KOPT-K1 (cell line): ENCODE measurements around the gene AXDND1.
"Not testable (repeated sequence)": the region's sequence is repeated elsewhere in the genome, so short reads cannot be mapped to it uniquely, and the experiment has no call there.

Experiments used
- H3K27ac ChIP-seq: fragments of 200-600 bp; sonication (generic); 2 replicates; pipeline ENCODE4 v1.5.1; 2016; ENCODE audit warnings: antibody characterized with exemption, mild to moderate bottlenecking, low read depth, low read length; ENCODE audit not compliant: poor library complexity, severe bottlenecking
- H3K36me3 ChIP-seq: fragments of 200-600 bp; sonication (generic); 2 replicates; pipeline ENCODE4 v1.5.1; 2017; ENCODE audit warnings: antibody characterized with exemption, mild to moderate bottlenecking, low read length, moderate library complexity; ENCODE audit not compliant: insufficient read depth
- H3K9me3 ChIP-seq: fragments of 200-600 bp; sonication (generic); 2 replicates; pipeline ENCODE4 v1.5.1; 2017; ENCODE audit warnings: antibody characterized with exemption, low read length, mild to moderate bottlenecking; ENCODE audit not compliant: insufficient read depth, poor library complexity, severe bottlenecking

Gene AXDND1

GRCh38 chr1:179476484-179476883 is 110.7 kb downstream of the AXDND1 start:
- H3K9me3 ChIP-seq, result peaks cover 26% of the 10 kb centered on the region
- H3K36me3 ChIP-seq, result no peaks in the 10 kb centered on the region
- no peak overlapping the region for H3K27ac ChIP-seq

DNA sequence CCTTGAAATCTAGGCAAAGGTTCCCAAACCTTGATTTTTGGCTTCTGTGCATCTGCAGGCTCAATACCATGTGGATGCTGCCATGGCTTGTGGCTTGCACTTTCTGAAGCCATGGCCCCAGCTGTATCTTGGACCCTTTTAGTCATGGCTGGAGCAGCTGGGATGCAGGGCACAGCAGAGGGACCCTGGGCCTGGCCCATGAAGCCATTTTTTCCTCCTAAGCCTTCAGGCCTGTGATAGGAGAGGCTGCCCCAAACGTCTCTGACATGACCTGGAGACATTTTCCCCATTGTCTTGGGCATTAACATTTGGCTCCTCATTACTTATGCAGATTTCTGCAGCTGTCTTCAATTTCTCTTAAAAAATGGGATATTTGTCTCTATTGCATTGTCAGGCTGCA is 112.6 kb downstream of the AXDND1 start:
- no peaks in the 10 kb centered on the region for H3K36me3 ChIP-seq
- H3K27ac ChIP-seq, result no peak overlapping the region

DNA sequence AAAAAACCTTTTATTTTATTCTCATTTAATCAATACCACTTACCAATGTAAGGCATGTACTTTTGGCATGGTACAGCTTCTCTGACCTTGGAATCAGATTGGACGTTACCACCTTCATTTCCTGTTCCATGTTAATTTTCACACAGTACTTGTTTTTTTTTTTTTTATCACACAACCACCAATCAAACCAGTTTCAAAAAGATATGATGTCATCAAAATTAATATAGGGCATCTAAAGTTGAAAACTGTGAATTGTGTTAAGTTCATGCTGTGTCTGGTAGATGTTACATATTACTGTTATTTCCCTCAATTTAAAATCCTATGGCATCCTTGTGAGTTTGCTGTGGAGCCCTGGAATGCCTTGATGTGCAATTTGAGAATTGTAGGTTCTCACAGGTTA is 124.8 kb downstream of the AXDND1 start:
- Histone ChIP-seq H3K36me3 (no peaks in the 10 kb centered on the region), H3K27ac (no peak overlapping the region), H3K9me3 (no peaks in the 10 kb centered on the region)

More for the DNA sequence above, 112.6 kb downstream of the AXDND1 start:
- peaks cover 26% of the 10 kb centered on the region for H3K9me3 ChIP-seq

- H3K27ac ChIP-seq, result no peak overlapping the region
- no peaks in the 10 kb centered on the region for H3K36me3 ChIP-seq
- no peaks in the 10 kb centered on the region for H3K9me3 ChIP-seq
These were observed 127.6 kb downstream of the AXDND1 start for GRCh38 chr1:179493323-179493722.

DNA sequence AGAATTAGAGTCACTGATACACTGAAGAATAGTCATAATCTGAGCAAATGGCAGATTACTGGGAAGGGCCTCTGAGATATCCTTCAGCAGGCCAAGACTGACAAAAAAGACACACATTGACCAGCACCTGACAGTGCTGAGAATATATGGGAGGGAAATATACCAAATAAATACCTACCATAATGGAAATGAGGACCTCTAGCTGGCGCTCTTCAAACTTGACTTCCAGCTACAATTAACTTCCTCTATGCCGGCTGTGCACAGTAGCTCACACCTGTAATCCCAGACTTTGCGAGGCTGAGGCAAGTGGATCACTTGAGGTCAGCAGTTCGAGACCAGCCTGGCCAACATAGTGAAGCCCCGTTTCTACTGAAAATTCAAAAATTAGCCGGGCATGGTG is 140.4 kb downstream of the AXDND1 start:
- H3K9me3 ChIP-seq, result no peaks in the 10 kb centered on the region

GRCh38 chr1:179509384-179509783 is 143.6 kb downstream of the AXDND1 start:
- H3K9me3 ChIP-seq, result no peaks in the 10 kb centered on the region
- no peaks in the 10 kb centered on the region for H3K36me3 ChIP-seq
- no peak overlapping the region for H3K27ac ChIP-seq

More for the DNA sequence above, 140.4 kb downstream of the AXDND1 start:
- Histone ChIP-seq H3K36me3 (no peaks in the 10 kb centered on the region), H3K27ac (no peak overlapping the region)

DNA sequence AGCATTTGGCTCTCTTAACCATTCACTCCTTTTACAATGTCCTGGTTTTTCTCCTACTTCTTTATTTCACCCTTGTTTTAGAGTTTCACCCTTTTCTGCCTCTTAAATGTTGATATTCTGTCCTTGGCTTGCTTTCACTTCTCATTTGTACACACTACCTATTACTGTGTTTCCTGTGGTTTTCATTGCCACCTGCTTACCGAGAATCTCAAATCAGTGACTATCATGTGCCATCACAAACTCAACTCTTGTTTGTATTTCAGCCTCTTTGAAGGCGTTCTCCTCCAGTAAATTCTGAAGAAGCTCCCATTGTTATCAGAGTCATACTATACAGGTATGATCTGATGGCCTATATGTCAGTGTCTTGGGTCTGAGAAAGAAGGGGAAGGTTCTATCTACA is 144.3 kb downstream of the AXDND1 start:
- Histone ChIP-seq H3K27ac (no peak overlapping the region), H3K9me3 (no peaks in the 10 kb centered on the region), H3K36me3 (no peaks in the 10 kb centered on the region)

DNA sequence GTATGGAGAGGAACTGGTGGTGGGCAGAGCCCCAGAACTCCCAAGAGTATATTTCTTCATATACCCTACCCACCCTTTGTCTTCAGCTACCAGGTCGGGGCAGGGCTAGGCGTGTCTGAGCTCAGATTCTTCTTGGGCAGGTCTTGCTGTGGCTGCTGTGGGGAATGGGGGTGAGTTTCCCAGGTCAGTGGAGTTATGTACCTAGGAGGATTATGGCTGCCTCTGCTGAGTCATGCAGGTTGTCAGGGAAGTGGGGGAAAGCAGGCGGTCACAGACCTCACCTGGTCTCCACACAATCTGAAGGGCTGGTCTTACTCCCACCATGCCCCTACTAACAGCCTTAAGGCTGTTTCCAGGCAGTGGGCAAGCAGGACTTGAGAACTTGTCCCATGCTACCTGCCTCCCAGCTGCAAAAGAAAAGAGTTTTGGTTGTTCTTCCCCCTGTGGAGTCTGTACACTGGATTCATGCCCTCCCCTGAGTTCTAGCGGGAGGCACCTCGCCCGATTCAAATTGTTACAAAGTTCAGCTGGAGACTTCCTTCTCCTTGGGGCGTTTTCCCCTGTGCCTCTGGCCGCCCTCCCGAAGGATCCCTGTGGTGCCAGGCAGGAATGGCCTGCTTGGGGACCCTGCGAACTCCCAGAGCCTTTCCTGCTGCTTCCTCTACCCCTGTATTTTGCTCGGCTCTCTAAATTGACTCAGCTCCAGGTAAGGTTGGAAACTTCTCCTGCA is 151.4 kb downstream of the AXDND1 start:
- Histone ChIP-seq H3K9me3 (no peaks in the 10 kb centered on the region), H3K27ac (no peak overlapping the region), H3K36me3 (no peaks in the 10 kb centered on the region)

DNA sequence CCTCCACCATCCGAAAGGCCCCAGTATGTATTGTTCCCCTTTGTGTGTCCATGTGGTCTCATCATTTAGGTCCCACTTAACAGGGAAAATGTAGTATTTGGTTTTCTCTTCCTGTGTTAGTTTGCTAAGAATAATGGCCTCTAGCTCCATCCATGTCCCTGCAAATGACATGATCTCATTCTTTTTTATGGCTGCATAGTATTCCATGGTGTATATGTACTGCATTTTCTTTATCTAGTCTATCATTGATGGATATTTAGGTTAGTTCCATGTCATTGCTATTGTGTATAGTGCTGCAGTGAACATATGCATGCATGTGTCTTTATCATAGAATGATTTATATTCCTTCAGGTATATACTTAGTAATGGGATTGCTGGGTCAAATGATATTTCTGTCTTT is 152.8 kb downstream of the AXDND1 start:
- H3K36me3 ChIP-seq, H3K27ac ChIP-seq, H3K9me3 ChIP-seq: not testable (repeated sequence)

DNA sequence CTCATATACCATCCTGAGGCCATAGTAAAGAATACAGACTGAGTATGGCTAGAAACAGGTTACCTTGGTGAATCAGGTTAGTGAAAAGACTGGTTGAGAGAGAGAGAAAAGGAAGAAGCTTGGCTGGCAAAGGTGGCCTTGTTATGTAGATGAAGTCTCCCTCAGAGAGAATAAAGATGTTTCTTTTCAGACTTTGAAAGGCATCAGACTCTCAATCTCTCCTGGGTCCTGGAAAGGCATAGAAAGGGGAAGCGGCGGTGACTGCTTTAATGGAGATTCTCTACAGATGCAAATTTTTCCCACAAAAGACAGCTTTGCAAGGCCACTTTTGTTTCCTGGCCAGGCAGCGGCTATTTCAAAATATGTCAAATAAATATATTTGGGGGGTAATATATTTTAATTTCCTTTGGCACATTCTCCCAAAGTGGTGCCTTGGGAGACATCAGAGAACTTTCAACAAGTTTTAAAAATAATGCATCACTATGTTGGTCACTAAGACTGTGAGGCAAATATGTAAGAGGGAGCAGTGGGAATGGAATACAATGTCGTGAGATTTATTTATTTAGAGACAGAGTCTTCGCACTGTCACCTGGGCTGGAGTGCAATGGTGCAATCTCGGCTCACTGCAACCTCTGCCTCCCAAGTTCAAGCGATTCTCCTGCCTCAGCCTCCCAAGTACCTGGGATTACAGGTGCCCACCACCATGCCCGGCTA is 163.9 kb downstream of the AXDND1 start:
- no peaks in the 10 kb centered on the region for H3K9me3 ChIP-seq
- no peaks in the 10 kb centered on the region for H3K36me3 ChIP-seq
- no peak overlapping the region for H3K27ac ChIP-seq

- Histone ChIP-seq H3K9me3 (no peaks in the 10 kb centered on the region), H3K27ac (no peak overlapping the region), H3K36me3 (no peaks in the 10 kb centered on the region)
These were observed 164.6 kb downstream of the AXDND1 start for GRCh38 chr1:179530352-179530751.

GRCh38 chr1:179541774-179542173 is 176.0 kb downstream of the AXDND1 start:
- Histone ChIP-seq H3K36me3 (no peaks in the 10 kb centered on the region), H3K9me3 (peaks cover 10% of the 10 kb centered on the region), H3K27ac (no peak overlapping the region)

- Histone ChIP-seq H3K9me3 (peaks cover 10% of the 10 kb centered on the region), H3K36me3 (no peaks in the 10 kb centered on the region), H3K27ac (no peak overlapping the region)
These were observed 179.6 kb downstream of the AXDND1 start for GRCh38 chr1:179545321-179545720.

DNA sequence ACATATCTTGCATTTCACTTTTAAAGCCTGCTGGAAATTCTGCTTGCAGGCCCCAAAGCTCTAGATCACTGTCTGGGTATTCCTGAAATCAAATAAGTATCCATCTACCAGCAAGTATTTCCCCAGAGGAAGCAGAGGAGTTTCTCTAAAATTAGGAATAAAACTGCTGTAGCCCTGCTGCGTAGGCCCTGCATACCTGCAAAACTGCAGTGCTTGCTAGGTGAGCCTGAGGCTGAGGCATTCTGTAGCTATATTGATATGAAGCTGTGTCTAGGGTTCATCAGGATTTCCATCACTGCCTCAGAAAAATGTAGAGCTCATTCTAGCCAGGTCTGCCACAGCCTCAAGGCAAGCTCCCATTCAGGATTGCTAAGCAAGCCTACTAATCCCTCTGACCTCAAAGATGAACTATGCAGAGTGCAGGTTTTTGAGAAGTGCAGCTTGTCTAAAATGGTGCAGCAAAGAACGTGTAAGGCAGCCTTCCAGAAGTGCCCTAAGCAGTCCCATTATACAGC is 181.3 kb downstream of the AXDND1 start:
- H3K36me3 ChIP-seq, result no peaks in the 10 kb centered on the region
- no peak overlapping the region for H3K27ac ChIP-seq
- H3K9me3 ChIP-seq, result no peaks in the 10 kb centered on the region

DNA sequence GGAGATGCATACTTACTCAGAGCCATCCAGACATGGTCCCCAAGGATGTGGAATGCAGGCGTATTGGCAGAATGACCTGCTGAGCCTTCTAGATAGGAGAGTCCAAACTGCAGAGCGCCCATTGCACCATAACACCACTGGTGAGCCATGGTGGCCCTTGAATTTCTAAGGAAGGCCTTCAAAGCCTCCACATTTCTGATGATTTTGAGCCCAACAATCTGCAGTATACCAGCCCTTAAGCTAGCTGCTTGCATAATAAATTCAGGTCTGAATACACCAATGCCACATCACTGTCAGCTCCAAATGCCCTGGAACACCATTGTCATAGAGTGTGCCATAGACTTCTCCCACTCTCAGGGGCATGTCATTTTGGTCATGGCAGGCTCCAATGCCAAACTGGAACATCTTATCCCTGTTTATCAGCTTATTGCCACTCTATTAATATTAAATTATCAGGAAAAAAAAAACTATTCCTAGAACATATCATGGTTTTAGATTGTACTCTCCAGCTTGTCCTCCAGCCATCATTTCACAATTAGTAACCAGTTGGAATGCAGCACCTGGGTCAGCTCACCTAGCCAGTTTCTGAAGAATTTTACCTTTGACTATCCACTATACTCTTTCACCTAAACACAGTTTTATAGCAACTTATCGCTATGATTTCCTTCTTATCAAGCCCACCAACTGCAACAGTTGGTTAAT is 183.0 kb downstream of the AXDND1 start:
- Histone ChIP-seq H3K36me3 (no peaks in the 10 kb centered on the region), H3K9me3 (no peaks in the 10 kb centered on the region), H3K27ac (no peak overlapping the region)
